22Rv1 (cell line): ENCODE results near the gene VPS45.

ENCODE experiments used
- ZFX ChIP-seq: fragments of 450-650 bp; IDR thresholded peaks from 2 replicates; pipeline ENCODE4 v1.6.1; 2017; ENCODE audit warnings: antibody characterized with exemption, borderline replicate concordance
- TF ChIP-seq, protein P1 (sequence below): fragments of 450-650 bp; IDR thresholded peaks from 2 replicates; pipeline ENCODE4 v1.5.1; 2017; ENCODE audit warnings: mild to moderate bottlenecking

DNA sequence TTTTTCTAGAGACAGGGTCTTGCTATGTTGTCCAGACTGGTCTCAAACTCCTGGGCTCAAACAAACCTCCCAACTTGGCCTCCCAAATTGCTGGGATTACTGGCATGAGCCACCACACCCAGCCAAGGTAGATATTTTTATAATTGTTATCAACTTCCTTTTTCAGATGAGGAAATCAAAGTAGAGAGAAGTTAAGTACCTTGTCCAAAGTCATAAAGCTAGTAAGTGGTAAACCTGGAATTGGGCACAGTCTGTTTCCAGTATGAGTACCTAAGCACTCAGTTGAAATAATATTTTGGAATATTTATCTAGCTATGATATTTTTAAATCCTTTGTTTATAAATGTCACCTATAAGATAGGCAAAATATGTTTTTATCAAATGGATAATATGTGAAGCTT is 59.9 kb downstream of the VPS45 start:
- TF ChIP-seq, protein P1, sequence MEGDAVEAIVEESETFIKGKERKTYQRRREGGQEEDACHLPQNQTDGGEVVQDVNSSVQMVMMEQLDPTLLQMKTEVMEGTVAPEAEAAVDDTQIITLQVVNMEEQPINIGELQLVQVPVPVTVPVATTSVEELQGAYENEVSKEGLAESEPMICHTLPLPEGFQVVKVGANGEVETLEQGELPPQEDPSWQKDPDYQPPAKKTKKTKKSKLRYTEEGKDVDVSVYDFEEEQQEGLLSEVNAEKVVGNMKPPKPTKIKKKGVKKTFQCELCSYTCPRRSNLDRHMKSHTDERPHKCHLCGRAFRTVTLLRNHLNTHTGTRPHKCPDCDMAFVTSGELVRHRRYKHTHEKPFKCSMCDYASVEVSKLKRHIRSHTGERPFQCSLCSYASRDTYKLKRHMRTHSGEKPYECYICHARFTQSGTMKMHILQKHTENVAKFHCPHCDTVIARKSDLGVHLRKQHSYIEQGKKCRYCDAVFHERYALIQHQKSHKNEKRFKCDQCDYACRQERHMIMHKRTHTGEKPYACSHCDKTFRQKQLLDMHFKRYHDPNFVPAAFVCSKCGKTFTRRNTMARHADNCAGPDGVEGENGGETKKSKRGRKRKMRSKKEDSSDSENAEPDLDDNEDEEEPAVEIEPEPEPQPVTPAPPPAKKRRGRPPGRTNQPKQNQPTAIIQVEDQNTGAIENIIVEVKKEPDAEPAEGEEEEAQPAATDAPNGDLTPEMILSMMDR = no peak
- no peak for TF ChIP-seq ZFX
